GM18498 (cell line): ENCODE results near the gene SIX2.

Experiments
- ATAC-seq: cut with Tn5 transposase; IDR thresholded peaks from one replicate; pipeline ENCODE4 v1.9.1; 2021; ENCODE audit warnings: mild to moderate bottlenecking, moderate library complexity; ENCODE audit not compliant: unreplicated experiment

SIX2 gene

DNA sequence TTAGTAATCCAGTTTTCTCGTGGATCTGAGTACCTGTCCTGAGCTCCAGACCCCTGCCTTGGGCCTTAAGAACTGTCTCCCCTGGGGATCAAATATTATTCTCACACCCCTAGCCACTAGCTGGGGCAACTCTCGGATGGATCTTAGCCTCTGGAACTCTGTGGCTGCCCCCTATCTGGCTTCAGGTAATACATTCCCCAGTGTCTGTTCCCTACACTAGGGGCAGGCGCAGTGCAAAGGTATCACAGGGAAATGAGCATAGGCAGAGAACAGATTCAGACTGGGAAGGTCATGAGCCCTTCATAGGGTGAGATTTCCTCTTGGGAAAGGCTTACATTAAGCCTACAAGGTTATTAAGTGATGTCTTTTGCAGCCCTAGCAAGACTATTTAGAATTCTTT is 11.2 kb upstream of the SIX2 start:
- ATAC-seq = no peak

DNA sequence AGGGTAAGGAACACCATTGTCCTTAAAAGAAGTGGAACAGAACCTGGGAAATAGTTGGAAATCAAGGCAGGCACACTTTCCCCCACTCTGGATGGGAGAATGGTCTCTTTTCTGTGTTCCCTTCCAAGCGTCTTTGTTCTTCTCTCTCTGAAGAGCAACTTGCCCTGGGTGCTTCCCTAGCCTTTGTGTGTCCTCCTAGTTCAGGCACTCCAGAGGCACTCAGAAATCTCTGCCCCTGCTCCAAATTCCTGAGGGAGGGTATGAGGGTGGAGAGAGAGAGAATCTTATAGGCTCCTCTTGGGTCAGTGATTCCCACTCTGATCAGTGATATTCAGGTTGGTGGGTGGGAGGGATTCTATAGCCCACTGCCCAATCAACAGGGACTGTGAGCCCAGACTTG is 8.8 kb upstream of the SIX2 start:
- ATAC-seq = no peak

DNA sequence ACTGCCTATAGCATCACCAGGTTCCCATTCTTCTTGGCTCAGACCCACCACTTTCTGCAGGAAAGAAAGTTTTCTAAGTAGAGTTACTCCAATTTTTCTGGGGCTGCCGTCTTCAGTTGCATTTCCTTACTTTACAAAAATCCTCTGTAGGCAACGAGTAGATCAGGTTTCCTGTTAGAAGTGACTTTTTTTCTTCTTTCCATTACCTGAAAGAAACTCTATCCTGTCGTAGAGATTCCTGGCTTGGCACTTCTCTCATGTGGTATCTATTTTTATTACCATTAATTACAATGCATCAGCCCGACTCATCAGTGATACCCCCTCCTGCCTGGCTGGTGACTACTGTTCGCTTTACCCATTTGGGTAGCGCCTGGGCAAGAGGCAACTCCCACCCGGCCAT is 5.6 kb upstream of the SIX2 start:
- no peak for ATAC-seq

DNA sequence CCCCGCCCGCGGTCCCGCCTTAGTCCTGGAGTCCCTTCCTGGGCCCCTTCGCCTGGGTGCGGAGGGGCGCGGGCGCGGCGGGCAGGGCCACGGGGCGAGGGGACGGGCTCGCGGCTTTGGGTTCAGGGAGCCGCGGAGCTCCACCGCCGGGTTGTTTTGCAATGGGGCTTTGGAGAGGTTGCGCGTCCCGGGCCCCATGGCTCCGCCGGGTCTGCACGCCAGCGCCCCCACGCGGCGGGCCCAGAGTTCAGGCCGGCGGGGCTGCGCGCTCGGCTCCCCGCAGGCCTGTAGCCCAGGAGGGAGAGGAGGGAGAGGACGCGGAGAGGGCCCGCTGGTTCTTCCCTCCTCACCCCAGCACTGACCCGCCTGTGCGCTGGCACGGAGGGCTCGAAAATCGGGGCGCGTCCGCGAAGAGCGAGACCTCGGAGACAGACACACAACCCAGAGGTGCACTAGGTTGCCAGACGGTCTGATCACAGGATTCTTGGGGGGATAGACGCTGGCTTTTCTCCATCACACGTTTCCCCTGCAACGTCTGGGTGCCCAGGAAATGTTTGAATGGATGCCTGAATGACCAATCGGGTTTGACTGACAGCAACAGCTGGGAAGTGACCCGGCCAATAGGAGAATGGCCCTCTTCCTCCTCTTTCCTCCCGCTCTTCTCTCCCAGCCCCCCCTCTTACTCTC is 4.9 kb upstream of the SIX2 start:
- no peak for ATAC-seq

DNA sequence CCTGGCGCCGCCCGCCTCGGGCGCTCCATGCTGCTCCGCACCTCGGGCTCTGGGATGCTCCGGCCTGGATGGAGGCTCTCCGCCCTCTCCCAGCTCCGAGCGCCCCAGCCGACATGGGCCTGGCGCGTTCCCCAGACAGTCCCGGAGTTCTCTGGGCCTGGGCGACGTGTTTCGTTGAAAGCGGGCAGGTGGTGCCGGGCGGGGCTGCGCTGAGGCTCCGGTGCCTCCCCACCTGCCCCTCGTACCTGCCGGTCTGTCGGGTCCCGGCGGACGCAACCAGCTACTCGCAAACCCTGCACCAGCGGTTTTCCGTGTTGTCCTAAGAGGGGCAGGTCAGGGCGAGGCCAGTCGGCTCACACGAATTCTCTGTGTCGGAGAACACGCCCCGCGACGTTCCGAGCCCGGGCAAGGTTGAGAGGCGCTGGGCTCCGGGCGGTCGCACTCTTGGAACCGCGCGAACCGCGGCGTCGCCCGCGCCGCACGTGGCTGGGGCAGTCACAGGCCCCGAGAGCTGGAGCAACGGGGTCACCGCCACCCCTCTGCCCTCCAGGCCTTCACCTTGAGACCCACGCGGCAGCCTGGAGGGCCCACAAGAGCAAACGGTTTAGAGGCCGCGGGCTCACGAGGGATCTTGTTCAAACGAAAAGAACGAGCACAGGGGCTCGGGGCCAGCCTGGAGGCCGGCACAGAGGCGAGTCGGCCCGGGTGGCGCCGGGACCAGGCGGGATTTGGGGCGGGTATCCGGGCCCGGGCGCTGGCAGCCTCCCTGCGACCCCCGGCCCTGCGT is 4.2 kb upstream of the SIX2 start:
- ATAC-seq = no peak

DNA sequence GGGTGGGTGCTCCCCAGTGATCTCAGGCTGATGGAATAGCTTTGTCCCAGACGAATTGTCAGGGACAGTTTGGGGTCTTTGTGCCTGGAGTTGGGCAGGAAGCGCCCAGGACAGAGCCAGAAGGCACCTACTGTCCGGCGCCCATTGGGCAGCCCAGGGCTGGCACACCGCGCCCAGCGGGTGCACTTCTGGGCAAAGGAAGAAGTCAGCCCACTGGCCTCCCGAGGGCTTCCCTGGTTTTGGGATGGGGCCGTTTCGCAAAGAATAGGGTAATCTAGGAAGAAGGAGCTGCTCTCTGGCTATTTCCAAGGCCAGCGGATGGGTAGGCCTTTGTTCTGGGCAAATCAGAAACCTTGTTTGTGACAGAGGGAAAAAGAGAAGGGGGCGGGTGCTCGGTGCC is 3.5 kb upstream of the SIX2 start:
- no peak for ATAC-seq

DNA sequence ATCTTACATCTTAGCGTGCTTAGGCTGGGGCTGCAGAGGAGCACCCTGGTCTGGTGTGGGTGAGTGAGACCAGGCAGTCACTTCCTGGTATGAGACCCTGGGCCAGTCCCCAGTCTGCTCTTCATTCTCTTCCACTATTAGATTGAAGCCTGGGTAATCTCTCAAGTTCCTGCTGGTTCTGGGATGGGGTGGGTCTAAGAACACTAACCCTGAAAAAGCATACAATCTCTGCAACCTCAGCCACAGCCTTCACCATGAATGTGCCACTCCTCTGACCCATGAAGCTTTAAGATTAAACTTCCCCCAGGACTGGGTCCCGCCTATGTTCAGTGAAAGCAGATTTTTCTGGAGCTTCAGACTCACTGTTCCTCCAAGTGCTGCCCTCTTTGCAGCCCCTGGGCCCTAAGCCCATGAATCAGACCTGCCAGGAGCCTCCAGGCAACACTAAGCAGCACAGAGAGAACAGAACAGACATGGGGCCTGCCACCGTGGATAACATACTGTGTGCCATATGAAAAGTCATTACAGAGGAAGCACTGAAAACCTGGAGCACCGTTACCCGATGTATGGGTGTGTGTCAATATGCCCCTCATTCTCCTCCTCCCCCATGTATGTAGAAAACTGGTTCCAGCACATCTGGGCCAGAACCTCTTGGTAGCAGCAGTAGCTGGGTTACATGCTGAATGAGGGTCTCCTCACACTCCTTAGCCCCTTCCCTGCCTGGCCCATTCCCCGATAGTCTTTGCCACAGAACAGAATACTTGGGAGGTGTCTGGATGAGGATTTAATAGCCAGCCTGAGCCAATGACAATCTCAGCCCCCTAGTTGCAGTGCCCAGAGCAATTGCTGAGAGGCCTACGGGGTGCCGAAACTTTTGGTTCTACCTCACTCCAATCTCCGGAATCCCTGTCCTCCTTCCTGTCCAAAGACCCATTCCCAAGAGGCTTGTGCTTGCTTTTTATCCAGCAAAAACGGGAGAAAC is 2.7 kb upstream of the SIX2 start:
- ATAC-seq = no peak

DNA sequence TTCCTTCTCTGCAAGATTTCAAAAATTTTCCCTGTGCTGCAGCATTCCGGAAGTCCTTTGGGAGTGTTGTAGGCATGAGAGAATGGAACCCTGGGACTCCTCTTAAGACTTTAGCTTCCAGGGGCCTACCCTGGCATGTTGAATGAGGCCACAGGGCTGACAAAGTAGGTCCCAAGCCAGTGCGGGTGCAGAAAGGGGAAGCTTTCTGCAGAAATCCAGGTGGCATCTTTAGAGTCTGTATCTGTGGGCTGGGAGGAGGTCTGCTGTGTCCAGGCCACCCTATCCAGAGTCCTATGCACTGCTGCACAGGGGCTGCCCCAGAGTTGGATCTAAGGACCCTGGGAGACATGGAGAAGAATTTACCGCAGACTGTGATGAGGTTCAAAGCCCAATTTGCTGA is 1.9 kb upstream of the SIX2 start:
- ATAC-seq = no peak

DNA sequence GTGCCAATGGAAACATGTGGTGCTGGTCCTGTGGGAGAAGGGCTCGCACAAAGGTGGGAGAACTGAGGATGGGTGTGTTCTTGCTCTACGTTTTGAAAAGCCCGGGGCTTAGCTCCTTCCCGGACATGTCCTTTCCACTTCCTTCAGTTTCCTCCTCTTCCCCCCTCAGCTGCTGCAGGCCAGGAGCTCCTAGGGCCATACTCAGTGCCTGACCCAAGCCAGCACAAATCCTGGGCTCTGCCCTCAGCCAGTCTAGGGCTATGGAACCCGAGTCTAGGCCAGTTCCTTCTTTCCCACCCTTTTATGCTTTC is 1.4 kb upstream of the SIX2 start:
- no peak for ATAC-seq

DNA sequence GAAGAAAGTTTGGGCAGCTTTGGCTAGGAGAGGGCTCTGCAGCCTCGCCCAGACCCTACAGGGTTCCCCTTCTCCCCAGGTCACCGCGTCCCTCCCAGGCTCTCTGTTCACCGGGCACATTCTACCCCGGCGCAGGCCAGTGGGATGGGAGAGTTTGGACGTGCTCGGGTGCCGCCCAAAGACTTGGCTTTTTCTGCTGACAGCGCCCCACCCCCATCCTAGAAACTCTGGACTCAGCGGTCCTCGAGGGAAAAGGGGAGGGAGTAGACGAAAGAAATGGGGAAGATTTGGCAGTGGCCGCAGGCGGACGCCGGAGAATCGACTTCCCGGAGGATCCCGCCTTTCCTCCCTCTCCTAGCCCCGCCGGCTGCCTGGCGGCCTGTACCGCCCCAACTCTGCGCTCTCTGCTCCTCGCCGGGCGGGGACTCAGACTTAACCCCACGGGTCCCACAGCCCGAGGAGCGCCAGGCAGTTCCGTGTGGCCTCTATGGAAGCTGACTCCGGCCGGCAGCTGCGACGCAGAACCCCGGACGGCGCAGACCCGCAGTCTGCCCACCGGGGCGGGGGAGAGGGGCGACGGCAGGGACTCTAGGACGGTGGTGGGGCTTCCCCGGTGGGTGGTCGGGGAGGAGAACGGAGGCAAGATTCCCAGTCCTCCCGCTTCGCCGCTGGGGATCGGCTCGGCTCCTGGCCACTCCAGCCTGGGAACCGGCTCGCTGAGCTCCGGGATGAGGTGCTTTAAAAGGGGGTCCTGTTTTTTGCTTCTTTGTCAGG is 863 bp upstream of the SIX2 start:
- ATAC-seq = no peak

DNA sequence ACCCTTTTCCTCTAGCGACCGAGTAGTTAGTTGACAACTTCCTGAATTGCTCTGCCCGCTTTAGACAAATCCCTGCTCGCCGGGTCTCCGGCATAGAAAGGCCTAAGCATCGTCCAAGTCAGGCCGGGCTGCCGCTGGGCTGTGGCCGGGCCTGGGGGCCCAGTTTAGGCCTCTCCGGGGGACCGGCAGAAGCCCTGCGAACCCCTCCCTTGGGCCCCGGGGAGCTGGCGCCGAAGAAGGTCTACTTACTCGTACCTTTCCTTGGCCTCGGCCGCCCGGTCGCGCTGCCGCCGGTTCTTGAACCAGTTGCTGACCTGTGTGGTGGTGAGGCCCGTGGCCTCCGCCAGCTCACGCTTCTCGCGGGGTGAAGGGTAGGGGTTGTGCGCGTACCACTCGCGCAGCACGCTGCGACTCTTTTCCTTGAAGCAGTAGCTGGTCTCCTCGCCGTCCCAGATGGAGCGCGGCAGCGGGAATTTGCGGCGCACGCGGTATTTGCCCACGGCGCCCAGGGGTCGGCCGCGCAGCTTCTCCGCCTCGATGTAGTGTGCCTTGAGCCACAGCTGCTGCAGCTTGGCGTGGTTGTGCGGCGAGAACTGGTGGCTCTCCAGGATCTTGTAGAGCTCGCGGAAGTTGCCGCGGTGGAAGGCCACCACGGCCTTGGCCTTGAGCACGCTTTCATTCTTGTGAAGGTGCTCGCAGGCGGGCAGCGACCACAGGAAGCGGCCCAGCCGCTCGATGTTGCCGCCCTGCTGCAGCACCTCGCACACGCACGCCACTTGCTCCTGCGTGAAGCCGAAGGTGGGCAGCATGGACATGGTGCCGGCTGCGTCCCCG is 739 bp downstream of the SIX2 start:
- ATAC-seq = no peak

DNA sequence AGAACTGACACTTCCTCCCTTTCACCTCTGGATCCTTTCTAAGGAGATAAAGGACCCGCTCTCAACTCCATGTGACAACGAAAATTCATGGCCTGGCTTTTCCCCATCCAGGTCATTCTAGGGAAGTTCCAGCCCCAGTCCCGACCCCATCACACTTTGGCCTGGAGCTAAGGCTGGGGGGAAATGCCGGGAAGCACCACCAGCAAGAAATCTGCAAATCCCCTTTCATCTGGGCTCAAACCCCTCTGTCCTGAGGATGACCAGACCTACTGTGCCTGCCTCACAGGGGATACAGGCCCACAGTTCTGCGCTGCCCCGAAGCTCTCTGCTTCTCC is 1.3 kb downstream of the SIX2 start:
- no peak for ATAC-seq

DNA sequence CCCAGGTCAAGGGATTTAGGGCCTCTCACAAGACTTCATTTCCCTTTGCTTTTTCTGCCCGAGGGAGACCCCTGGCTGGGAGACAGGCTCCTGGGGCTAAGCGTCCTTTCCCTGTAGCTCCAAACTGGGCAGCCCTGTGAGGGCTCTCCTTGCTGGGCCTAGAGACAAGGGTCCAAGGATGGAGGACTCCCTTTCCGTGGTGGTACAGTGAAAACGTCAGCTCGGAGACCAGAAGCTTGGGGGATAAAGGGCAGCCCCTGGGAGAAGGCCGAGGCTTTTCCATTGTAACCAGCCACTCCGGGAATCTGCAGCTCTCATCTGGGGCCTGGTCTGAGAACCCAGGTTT is 2.3 kb downstream of the SIX2 start:
- ATAC-seq = no peak

DNA sequence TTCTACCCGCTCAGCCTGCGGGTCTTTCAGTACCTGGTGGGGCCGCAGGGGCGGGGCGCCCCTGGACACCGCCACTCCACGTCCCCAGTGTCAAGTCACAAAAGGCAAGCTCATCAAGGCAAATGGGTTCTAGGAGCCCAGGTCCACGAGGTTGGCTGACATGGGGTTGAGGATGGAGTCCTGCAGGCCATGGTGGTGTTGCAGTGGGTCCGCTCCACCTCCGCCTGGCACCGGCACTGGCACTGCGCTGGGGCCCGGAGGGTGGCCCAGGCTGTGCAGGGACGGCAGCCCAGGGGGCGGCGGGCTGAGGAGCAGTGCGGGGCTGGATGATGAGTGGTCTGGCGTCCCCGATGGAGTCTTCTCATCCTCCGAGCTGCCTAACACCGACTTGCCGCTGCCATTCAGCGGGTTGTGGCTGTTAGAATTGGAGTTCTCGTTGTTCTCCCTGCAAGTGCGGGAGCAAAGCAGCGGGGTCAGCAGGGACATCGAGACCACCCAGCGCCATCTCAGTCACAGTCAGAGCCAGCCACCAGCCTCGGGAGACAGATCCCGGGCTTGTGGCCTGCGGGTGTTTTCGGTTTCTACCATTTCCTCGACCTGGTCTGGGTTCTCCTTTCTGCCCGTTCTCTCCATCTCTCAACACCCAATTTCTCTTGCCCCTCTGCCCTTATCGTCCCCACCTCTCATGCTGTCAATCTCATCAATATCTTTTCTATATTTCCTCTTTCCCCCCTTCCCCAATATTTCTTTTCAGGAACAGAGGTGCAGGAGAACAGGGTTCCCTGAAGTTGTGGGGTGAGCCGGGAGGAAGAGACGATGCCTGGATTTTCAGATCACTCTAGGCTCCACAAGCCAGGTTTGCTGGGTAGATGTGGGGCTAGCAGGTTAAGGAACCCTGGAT is 3.0 kb downstream of the SIX2 start:
- no peak for ATAC-seq

DNA sequence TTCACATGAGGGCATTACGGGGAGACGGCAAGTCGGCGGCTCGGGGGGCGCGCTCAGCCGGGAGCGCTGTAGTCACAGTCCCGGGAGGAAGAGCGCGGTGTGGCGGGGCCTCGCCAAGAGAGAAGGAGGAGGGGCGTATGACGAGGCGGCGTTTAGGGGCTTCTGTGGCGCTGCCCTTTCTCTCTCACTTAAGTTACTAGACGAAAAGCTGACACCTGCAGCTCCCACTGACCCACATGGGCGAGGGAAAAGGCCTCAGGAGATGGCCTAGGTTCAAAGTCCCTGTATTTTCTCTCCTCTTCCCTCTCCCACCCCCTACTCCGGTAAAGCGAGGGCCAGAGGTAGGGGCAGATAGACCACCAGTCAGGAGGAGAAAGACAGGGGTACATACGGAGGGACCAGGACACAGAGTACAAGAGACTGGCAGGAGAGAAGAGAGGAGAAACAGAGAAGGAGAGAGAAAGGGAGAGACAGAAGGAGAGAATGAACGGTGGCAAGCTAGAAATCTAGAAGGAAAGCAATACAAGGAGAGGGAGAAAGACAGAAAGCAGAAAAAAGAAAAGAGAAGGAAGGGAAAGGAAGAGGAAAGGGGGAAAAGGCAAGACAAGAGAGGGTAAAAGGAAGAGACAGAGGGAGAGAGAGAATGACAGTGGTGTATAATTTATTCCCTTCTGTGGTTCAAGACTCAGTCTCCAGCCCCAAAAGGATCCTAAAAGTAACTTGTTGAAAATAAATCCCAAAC is 3.8 kb downstream of the SIX2 start:
- no peak for ATAC-seq

DNA sequence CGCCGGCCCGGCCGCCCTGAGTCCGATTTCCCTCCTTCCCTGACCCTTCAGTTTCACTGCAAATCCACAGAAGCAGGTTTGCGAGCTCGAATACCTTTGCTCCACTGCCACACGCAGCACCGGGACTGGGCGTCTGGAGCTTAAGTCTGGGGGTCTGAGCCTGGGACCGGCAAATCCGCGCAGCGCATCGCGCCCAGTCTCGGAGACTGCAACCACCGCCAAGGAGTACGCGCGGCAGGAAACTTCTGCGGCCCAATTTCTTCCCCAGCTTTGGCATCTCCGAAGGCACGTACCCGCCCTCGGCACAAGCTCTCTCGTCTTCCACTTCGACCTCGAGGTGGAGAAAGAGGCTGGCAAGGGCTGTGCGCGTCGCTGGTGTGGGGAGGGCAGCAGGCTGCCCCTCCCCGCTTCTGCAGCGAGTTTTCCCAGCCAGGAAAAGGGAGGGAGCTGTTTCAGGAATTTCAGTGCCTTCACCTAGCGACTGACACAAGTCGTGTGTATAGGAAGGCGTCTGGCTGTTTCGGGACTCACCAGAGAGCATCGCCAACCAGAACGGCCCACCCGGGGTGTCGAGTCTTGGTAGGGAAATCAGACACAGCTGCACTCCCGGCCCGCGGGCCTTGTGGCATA is 4.6 kb downstream of the SIX2 start:
- ATAC-seq = no peak

DNA sequence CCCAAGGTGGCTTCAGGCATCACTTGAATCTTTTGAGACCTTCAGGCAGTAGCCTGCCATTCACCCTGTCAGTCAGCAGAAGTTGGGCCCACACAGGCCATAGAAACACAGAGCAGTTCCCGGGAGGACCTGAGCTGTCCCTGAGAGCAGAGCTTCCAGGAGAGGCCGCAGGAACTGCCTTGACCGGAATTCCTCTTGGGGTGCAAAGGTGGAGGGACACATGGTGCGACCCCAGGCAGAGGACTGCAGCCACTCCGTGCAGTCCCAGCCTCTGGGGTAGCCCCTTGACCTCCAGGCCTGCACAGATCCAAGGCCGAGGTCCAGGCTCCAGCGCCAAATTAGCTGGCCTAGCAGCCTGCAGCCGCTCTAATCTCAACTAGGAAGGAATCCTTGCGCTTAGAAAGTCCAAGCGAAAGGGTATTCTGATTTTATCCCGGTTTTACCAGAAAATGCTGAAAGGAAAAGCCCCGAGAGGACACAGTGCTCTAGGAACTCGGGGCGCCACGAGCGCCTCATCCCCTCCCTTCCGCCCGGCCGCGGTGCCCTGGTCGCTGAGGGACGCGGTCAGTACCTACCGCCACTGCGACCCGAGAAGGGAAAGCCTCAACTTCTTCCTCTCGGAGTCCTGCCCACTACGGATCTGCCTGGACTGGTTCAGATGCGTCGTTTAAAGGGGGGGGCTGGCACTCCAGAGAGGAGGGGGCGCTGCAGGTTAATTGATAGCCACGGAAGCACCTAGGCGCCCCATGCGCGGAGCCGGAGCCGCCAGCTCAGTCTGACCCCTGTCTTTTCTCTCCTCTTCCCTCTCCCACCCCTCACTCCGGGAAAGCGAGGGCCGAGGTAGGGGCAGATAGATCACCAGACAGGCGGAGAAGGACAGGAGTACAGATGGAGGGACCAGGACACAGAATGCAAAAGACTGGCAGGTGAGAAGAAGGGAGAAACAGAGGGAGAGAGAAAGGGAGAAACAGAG is 5.4 kb downstream of the SIX2 start:
- ATAC-seq = no peak
